ENCODE results near the gene ROBO4. TPM values are rescaled to one million over a fixed set of nuclear protein-coding genes. Genes with fewer than 3 reads are reported as not detected.

ROBO4 gene
- total RNA-seq, 2 donors from 2014 or later = 13.2 to 21.4 TPM

GRCh38 chr11:124875943-124876817 lies 21.5 kb downstream of the ROBO4 start:
- intact Hi-C loops (cut with DNase I) = no loop called here
- 0 to 1% methylated on average over 14 to 56 of the region's 69 CpGs for WGBS, 2 donors

GRCh38 chr11:124875401-124875800 lies 22.3 kb downstream of the ROBO4 start:
- H3K27ac ChIP-seq = no peak overlapping the region
- H3K4me1 ChIP-seq = peaks cover 18% of the 10 kb centered on the region
- H3K4me3 ChIP-seq = no peak overlapping the region
- ATAC-seq (no peak), DNase-seq (no peak)
- 48% methylated on average over 3 of the region's 3 CpGs for WGBS, 2 donors
- intact Hi-C loops (cut with DNase I) = no loop called here
- H3K36me3 ChIP-seq (replicated peaks in 1 of 2; ENCODE audit: insufficient read depth in 1 of 2, low read depth in 2 of 2) = no peaks in the 10 kb centered on the region
- TF ChIP-seq CTCF (IDR thresholded peaks at IDR 0.05) = no peak
- no peak for TF ChIP-seq POLR2A (IDR thresholded peaks at IDR 0.05)
- peaks cover 0 to 3% of the 10 kb centered on the region in 2 donors for H3K27me3 ChIP-seq
- no peaks in the 10 kb centered on the region for H3K9me3 ChIP-seq

More at GRCh38 chr11:124875943-124876817, 21.5 kb downstream of the ROBO4 start:
- Histone ChIP-seq H3K4me1 (peaks cover 18% of the 10 kb centered on the region), H3K9me3 (no peaks in the 10 kb centered on the region), H3K4me3 (peak overlapping the region in 1 of 2 donors; percentile 19), H3K27me3 (no peaks in the 10 kb centered on the region), H3K27ac (peak overlapping the region; percentile 67 to 83 (median 78)), H3K36me3 (replicated peaks in 1 of 2; ENCODE audit: insufficient read depth in 1 of 2, low read depth in 2 of 2) (no peaks in the 10 kb centered on the region)
- ATAC-seq (peak; percentile 93), DNase-seq (peak; percentile 79 to 86 (median 82))
- TF ChIP-seq POLR2A (IDR thresholded peaks at IDR 0.05) = peak; percentile 32 to 63 (median 63)
- TF ChIP-seq CTCF (IDR thresholded peaks at IDR 0.05) = peak; percentile 69 to 90 (median 81)

GRCh38 chr11:124874571-124875255 lies 23.0 kb downstream of the ROBO4 start:
- Histone ChIP-seq H3K4me1 (peaks cover 18% of the 10 kb centered on the region), H3K4me3 (no peak overlapping the region), H3K27ac (no peak overlapping the region), H3K9me3 (no peaks in the 10 kb centered on the region), H3K27me3 (peaks cover 0 to 10% of the 10 kb centered on the region in 2 donors), H3K36me3 (replicated peaks in 1 of 2; ENCODE audit: insufficient read depth in 1 of 2, low read depth in 2 of 2) (no peaks in the 10 kb centered on the region)
- 87 to 89% methylated on average over 7 of the region's 7 CpGs for WGBS, 2 donors
- DNase-seq (no peak), ATAC-seq (no peak)
- intact Hi-C loops (cut with DNase I) = no loop called here
- TF ChIP-seq POLR2A (IDR thresholded peaks at IDR 0.05) (no peak), CTCF (IDR thresholded peaks at IDR 0.05) (no peak)

GRCh38 chr11:124873951-124874350 lies 23.7 kb downstream of the ROBO4 start:
- intact Hi-C loops (cut with DNase I) = no loop called here
- ATAC-seq (no peak), DNase-seq (no peak)
- Histone ChIP-seq H3K4me3 (no peak overlapping the region), H3K27me3 (peaks cover 0 to 17% of the 10 kb centered on the region in 2 donors), H3K4me1 (peaks cover 22% of the 10 kb centered on the region), H3K36me3 (replicated peaks in 1 of 2; ENCODE audit: insufficient read depth in 1 of 2, low read depth in 2 of 2) (no peaks in the 10 kb centered on the region), H3K9me3 (no peaks in the 10 kb centered on the region), H3K27ac (no peak overlapping the region)
- WGBS, 2 donors = 72 to 79% methylated on average over 8 of the region's 8 CpGs
- TF ChIP-seq CTCF (IDR thresholded peaks at IDR 0.05) (no peak), POLR2A (IDR thresholded peaks at IDR 0.05) (no peak)
